Measurements from ENCODE around the gene AFMID. TPM values are rescaled to one million over a fixed set of nuclear protein-coding genes. Genes with fewer than 3 reads are reported as not detected.

The AFMID gene
- total and polyA plus RNA-seq, 2 of the 13 experiments (the other 11 are each of a cell fraction or from before 2014, with no cell fraction given): 249 to 270 TPM

- peak; percentile 65 for TF ChIP-seq ARID5B (CRISPR knock-in tag; IDR thresholded peaks at IDR 0.05)
- TF ChIP-seq ZFP1 (CRISPR knock-in tag; IDR thresholded peaks at IDR 0.05): no peak
- 0 out of 2 replicates have a peak, but pooled peaks have one; percentile 45 for TF ChIP-seq HIC2 (CRISPR knock-in tag; IDR thresholded peaks at IDR 0.05; ENCODE audit: low read depth)
- no peak for TF ChIP-seq NCOR1 (IDR thresholded peaks at IDR 0.05; ENCODE audit: borderline replicate concordance, low read length)
- peak; percentile 99 for TF ChIP-seq SP4 (CRISPR knock-in tag; IDR thresholded peaks at IDR 0.05)
- TF ChIP-seq MBNL3 (CRISPR knock-in tag; conservative IDR thresholded peaks at IDR 0.05): no peak
- TF ChIP-seq ZNF724P (CRISPR knock-in tag; IDR thresholded peaks at IDR 0.05; ENCODE audit: borderline replicate concordance): peak; percentile 100
- TF ChIP-seq ZXDC (CRISPR knock-in tag; IDR thresholded peaks at IDR 0.05): peak; percentile 40; the same call in 1 of the 2 replicates
- TF ChIP-seq ZNF512B (CRISPR knock-in tag; IDR thresholded peaks at IDR 0.05; ENCODE audit: borderline replicate concordance): no peak
- TF ChIP-seq NFE2L1 (CRISPR knock-in tag; IDR thresholded peaks at IDR 0.05; ENCODE audit: borderline replicate concordance): peak; percentile 59; the same call in 1 of the 2 replicates
- TF ChIP-seq KLF11 (CRISPR knock-in tag; IDR thresholded peaks at IDR 0.05): peak; percentile 94
- TF ChIP-seq ZNF619 (CRISPR knock-in tag; IDR thresholded peaks at IDR 0.05): 0 out of 2 replicates have a peak, but pooled peaks have one; percentile 59
- TF ChIP-seq TOPORS (CRISPR knock-in tag; IDR thresholded peaks at IDR 0.05): peak; percentile 99
- no peak for TF ChIP-seq ZNF629 (CRISPR knock-in tag; conservative IDR thresholded peaks at IDR 0.05)
- peak; percentile 90 for TF ChIP-seq GTF2F1 (IDR thresholded peaks at IDR 0.05; ENCODE audit: low read length)
- peak; percentile 22; the same call in 1 of the 2 replicates for TF ChIP-seq SMAD9 (CRISPR knock-in tag; IDR thresholded peaks at IDR 0.05)
- peak; percentile 87; the same call in 1 of the 2 replicates for TF ChIP-seq ZNF562 (CRISPR knock-in tag; IDR thresholded peaks at IDR 0.05; ENCODE audit: borderline replicate concordance)
- TF ChIP-seq KMT2A (CRISPR knock-in tag; IDR thresholded peaks at IDR 0.05): peak; percentile 53; the same call in 1 of the 2 replicates
These were observed at the start of gene AFMID, which contains the start of gene TK1 (continued) for GRCh38 chr17:78186692-78187595.

Measured in HepG2 (cell line).